T-helper 2 cell treated with Interferon-gamma antibody and Interleukin-4, amounts not matched to agents 5 μg/mL and 100 μg/mL, for 36 hours (primary cell): Measurements from ENCODE around the gene CRISP3.

Source experiments
- DNase-seq: peaks from one replicate; pipeline ENCODE4 v3.0.0; 2021; ENCODE audit warnings: low spot score
- H3K27ac Mint-ChIP-seq: one replicate; pipeline ENCODE4 v1.8.0; 2021; ENCODE audit warnings: mild to moderate bottlenecking, mixed read lengths
- H3K27me3 Mint-ChIP-seq: one replicate; pipeline ENCODE4 v1.8.0; 2021; ENCODE audit warnings: low read depth, mixed read lengths
- H3K36me3 Mint-ChIP-seq: one replicate; pipeline ENCODE4 v1.8.0; 2021; ENCODE audit warnings: low read depth, mixed read lengths
- H3K4me1 Mint-ChIP-seq: one replicate; pipeline ENCODE4 v1.8.0; 2021; ENCODE audit warnings: low read depth, mixed read lengths
- H3K4me3 Mint-ChIP-seq: one replicate; pipeline ENCODE4 v1.8.0; 2022; ENCODE audit warnings: mild to moderate bottlenecking, moderate library complexity, mixed read lengths
- H3K9me3 Mint-ChIP-seq: one replicate; pipeline ENCODE4 v1.8.0; 2021; ENCODE audit warnings: mixed read lengths

Gene CRISP3, protein sequence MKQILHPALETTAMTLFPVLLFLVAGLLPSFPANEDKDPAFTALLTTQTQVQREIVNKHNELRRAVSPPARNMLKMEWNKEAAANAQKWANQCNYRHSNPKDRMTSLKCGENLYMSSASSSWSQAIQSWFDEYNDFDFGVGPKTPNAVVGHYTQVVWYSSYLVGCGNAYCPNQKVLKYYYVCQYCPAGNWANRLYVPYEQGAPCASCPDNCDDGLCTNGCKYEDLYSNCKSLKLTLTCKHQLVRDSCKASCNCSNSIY

DNA sequence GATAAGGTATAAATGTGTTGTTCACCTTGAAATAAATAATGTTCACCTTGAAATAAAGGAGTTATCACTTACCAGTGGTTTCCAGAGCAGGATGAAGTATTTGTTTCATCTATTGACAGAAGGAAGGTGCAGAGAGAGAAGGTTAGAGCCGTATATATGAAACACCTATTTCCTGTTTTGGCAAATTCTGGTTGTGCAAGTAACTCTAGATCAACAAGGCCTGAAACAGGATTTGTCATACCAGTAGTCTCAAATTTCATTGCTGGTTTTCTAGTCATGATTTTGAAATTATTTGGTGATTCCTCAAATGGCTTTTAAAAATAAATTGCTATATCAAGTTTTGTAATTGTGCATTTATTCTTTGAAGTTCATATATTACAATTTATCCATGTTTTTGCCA lies at the start of gene CRISP3:
TSS of gene CRISP3 (minus strand) at position 130 of the 400 bp plus-strand sequence. CDS start at position 109, 21 bp downstream.
- Mint-ChIP-seq H3K4me3 (no peak within 1 kb of the TSS), H3K9me3 (no peaks in the 10 kb centered on the region), H3K36me3 (no peaks in the 10 kb centered on the region), H3K27me3 (no peaks in the 10 kb centered on the region), H3K27ac (no peak within 1 kb of the TSS), H3K4me1 (no peaks in the 10 kb centered on the region)
- DNase-seq = no peak

DNA sequence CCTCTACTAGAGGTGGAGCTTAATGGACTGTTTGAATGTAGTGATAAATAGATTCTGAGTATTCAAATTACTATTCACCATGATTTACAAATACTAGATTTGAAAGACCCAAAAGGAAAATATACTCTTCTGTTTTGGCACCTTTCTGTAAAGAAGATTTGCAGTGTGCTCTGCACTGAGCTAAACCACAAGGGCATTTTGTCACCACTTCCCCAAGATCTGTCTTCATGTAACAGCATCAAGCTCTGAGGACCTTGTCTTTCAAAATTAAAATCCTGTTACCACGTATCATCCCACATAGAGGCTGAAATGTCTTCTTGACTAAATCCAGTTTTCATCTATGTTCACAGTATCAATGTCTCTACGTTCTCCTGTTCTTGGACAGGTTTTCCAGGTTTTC lies 46.2 kb upstream of the CRISP3 start:
- no peak overlapping the region for H3K27ac Mint-ChIP-seq
- no peak overlapping the region for H3K4me3 Mint-ChIP-seq
- no peaks in the 10 kb centered on the region for H3K4me1 Mint-ChIP-seq
- no peaks in the 10 kb centered on the region for H3K9me3 Mint-ChIP-seq
- no peaks in the 10 kb centered on the region for H3K36me3 Mint-ChIP-seq
- DNase-seq = no peak
- no peaks in the 10 kb centered on the region for H3K27me3 Mint-ChIP-seq

DNA sequence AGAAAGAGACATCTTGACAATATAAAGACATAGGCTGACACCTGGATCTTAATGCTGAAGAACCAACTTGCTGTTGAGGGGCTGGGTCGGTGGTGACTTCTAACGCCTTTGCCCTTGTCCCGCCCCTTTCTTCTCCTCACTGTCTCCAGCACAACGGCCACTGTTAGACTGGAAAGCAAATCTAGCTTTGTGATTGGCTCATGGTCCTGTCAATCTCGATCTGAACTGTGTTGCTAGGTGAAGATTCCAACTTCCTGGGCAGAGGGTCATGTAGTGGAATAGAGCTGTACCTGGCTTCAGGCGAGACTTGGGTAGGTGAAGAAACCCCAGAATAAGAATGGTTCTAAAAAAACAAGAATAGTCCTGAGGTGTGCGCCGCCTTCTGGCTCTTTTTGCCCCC lies 43.0 kb upstream of the CRISP3 start, which contains the start of gene PGK2:
TSS of gene PGK2 (minus strand) at position 110 of the 400 bp plus-strand sequence. CDS start at position 12, 98 bp downstream.
- Mint-ChIP-seq H3K9me3 (no peaks in the 10 kb centered on the region), H3K27me3 (no peaks in the 10 kb centered on the region), H3K36me3 (no peaks in the 10 kb centered on the region), H3K4me3 (no peak within 1 kb of the TSS), H3K27ac (no peak within 1 kb of the TSS), H3K4me1 (no peaks in the 10 kb centered on the region)
- DNase-seq = no peak

DNA sequence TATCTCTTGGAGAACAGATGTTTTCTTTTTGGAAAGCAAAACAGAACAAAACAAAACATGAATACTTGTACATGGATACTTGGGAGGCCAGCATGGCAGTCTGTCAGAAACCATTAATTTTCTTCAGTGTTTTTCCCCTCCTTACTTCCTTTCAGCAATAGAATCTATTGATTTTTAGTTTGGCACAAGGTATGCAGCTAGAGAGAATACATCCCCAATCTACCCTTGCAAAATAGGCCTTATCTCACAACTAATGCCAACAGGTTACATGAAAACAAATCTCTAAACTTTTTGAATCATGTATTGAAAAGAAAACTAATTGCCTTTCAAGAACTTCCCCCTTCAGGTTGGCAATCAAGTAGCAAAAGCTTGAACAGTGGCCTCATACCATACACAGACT lies 40.1 kb upstream of the CRISP3 start:
- Mint-ChIP-seq H3K9me3 (no peaks in the 10 kb centered on the region), H3K4me1 (no peaks in the 10 kb centered on the region), H3K27me3 (no peaks in the 10 kb centered on the region), H3K27ac (no peak overlapping the region), H3K36me3 (no peaks in the 10 kb centered on the region), H3K4me3 (no peak overlapping the region)
- no peak for DNase-seq

DNA sequence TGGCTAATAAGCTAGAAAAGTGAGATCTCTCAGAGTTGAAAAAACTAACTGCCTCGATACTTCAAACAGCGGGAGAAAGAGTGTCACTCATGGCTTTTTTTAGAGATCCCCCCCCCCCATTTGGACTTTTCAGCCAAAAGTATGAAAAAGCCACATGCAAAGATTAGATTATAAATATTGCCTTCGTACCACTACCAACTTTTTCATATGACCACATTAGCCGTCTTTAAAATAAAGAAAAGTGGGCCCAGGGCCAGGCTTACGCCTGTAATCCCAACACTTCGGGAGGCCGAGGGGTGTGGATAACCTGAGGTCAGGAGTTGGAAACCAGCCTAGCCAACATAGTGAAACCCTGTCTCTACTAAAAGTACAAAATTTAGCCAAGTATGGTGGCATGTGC lies 38.5 kb upstream of the CRISP3 start:
- no peak for DNase-seq
- H3K36me3 Mint-ChIP-seq = no peaks in the 10 kb centered on the region
- H3K27me3 Mint-ChIP-seq = no peaks in the 10 kb centered on the region
- no peak overlapping the region for H3K4me3 Mint-ChIP-seq
- H3K27ac Mint-ChIP-seq = no peak overlapping the region
- no peaks in the 10 kb centered on the region for H3K4me1 Mint-ChIP-seq
- no peaks in the 10 kb centered on the region for H3K9me3 Mint-ChIP-seq

DNA sequence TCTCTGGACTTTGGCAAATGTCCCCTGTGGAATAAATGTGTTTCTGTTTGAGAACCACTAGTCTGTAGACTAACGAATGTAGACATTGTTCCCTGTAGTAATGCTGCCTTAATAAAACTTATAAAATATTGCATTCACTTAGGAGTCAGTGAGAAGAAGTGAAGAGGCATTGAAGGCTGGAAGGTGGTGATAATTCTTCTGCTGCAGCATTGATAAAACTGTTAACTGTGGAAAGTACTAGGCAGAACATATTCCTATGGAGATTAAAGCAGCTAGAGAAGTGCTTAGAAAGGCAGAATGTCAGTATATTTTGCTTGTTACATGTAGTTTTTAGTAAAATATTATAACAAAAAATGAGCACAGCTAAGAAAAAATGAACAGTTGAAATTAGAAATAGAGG lies 38.1 kb upstream of the CRISP3 start:
- Mint-ChIP-seq H3K4me3 (no peak overlapping the region), H3K36me3 (no peaks in the 10 kb centered on the region), H3K27ac (no peak overlapping the region), H3K4me1 (no peaks in the 10 kb centered on the region), H3K9me3 (no peaks in the 10 kb centered on the region), H3K27me3 (no peaks in the 10 kb centered on the region)
- no peak for DNase-seq

DNA sequence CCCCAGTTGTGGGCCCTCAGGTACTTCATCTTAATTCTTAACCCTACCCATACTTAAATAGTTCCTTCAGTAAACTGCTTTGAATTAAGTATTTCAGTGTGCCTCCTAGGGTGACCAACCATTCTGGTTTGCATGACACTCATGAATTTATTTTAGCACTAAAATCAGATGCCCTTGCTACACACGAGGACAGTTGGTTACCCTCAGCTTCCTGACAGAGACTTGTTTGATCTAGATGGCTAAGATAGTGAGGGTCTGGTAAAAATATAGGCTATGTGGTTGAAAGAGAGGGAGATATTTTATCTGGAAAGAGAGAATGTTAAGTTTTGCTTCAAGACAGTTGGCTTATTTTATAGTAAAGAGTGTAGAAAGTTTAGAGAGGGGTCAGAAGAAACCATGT lies 32.3 kb upstream of the CRISP3 start:
- no peak for DNase-seq
- Mint-ChIP-seq H3K9me3 (no peaks in the 10 kb centered on the region), H3K4me1 (no peaks in the 10 kb centered on the region), H3K4me3 (no peak overlapping the region), H3K27me3 (no peaks in the 10 kb centered on the region), H3K27ac (no peak overlapping the region), H3K36me3 (no peaks in the 10 kb centered on the region)

DNA sequence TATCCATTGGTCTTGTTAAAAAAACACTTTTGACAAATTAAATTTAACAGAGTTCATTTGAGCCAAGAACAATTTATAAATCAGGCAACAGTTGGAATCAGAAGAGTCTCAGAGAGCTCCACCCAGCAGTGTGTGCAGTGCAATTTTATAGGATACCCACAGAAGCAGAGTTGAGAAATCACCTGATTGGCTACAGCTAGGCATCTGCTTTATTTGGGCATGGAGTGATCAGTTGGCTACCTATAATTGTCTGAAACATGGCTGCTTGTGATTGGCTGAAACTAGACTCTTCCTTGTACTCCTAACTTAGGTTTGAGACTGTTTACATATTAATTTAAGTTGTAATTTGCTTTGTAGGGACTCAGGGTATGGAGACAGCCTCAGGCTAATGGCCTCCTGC lies 30.9 kb upstream of the CRISP3 start:
- Mint-ChIP-seq H3K27me3 (no peaks in the 10 kb centered on the region), H3K9me3 (peaks cover 4% of the 10 kb centered on the region), H3K27ac (no peak overlapping the region), H3K36me3 (no peaks in the 10 kb centered on the region), H3K4me3 (no peak overlapping the region), H3K4me1 (no peaks in the 10 kb centered on the region)
- DNase-seq = no peak

DNA sequence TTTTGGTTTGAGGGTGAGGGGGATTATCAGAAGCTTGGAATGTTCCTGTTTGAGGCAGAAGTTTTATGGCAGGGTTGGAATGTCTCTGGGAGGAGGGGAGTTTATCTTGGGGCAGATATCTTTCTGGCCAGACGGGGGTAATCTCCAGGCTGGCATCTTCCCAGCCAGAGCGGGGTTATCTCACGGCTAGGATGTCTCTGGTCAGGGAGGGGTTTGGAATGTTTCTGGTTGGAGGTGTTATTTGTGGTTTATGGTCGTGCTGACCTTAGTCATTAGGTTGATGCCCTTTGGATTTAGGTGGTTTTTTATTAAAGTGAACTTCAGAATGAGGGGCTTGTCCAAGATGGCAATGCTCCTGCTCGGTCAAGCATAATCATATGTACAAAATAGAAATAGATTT lies 28.1 kb upstream of the CRISP3 start:
- Mint-ChIP-seq H3K27ac (no peak overlapping the region), H3K4me3 (no peak overlapping the region), H3K36me3 (no peaks in the 10 kb centered on the region), H3K27me3 (no peaks in the 10 kb centered on the region), H3K4me1 (no peaks in the 10 kb centered on the region), H3K9me3 (peaks cover 4% of the 10 kb centered on the region)
- no peak for DNase-seq

DNA sequence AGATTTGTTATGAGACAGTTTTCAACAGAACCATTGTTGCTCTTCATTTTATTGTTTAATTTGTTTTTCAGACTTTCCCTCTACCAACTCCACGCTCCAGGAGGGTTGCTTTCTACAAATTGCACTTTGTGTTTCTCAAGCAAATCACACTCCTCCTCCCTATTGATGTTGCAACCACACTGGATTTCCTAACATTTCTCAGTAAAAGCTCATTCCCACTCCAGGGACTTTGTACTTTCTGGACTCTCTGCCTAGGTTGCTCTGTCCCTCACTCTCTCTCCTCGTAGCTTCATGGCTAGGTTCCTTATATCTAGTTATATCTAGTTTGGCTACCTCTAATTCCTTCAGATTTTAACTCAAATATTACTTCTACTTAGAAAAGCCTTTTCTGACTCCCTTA lies 22.6 kb upstream of the CRISP3 start:
- no peak for DNase-seq

DNA sequence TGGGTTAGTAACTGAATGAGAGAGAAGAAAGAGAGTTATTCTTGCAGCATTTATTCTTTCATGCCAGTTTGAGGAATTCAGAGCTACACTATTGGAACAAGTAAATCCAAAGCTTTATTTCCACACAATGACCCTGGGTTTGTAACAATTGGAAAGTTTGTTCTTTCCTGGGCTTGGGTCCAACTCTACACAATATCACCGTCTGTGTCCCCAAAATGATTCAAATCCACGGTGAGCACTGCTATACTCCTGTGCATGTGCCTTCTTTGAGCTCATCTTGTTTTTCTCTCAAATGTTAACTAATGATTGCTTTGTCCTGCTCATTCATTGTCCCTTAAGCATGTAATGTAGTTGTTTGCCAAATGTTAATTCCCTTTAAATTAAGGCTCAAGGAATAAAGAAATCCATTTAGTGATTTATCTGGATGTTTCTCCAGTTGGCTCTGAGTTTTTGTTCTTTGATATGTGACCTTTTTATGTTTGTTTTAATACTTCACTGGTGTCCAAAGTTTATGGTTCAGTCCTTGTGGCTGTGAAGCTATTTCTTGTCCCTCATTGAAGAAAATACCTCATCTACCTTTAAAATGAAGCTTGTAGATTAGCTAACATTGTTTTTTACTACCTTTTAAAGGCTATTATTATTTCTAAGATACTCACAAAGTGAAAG lies 20.5 kb upstream of the CRISP3 start:
- H3K4me1 Mint-ChIP-seq = no peaks in the 10 kb centered on the region
- DNase-seq = no peak
- H3K36me3 Mint-ChIP-seq = no peaks in the 10 kb centered on the region
- H3K9me3 Mint-ChIP-seq = no peaks in the 10 kb centered on the region
- no peak overlapping the region for H3K27ac Mint-ChIP-seq
- no peak overlapping the region for H3K4me3 Mint-ChIP-seq
- H3K27me3 Mint-ChIP-seq = no peaks in the 10 kb centered on the region

More for the DNA sequence above, 22.6 kb upstream of the CRISP3 start:
- Mint-ChIP-seq H3K4me3 (no peak overlapping the region), H3K36me3 (no peaks in the 10 kb centered on the region), H3K9me3 (peaks cover 4% of the 10 kb centered on the region), H3K27me3 (no peaks in the 10 kb centered on the region), H3K27ac (no peak overlapping the region), H3K4me1 (no peaks in the 10 kb centered on the region)

DNA sequence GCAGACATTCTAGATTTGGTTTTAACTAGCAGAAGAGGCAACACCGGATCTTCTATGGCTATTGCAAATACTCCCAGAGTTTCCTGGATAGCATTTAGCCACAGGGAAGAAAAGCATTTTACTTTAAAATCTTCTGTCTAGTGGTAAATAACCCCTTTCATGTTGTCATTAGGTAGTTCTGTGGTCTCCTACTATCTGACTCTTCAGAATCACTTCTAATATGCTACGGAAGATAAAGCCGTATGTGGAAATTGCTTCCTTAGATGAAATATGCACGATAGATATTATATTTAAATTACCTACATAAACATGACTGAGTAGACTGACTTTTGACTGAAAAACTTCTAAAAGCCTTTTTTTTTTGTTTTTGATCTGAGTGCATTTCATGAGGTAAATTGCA lies 759 bp downstream of the CRISP3 start:
- no peaks in the 10 kb centered on the region for H3K4me1 Mint-ChIP-seq
- no peaks in the 10 kb centered on the region for H3K36me3 Mint-ChIP-seq

DNA sequence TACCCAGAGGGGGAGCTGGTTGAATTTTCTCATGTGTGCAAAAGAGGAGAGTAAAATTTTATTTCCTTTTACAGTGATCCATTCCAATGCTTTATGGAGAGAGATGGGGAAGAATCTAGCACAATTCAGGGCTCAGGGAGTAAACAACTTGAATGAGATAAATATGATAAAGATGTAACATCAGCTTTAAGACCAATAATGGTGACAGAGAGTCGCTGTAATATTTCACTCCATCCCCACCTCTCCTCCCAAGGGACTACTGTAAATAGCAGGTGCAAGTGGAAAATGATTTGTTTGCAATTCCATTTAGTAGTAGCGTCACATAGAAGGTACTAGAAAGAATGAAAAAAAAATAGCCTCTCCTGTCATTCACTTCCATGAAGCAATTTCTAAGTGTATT lies 4.8 kb downstream of the CRISP3 start:
- Mint-ChIP-seq H3K9me3 (no peaks in the 10 kb centered on the region), H3K36me3 (no peaks in the 10 kb centered on the region), H3K4me1 (no peaks in the 10 kb centered on the region), H3K4me3 (no peak overlapping the region), H3K27ac (no peak overlapping the region), H3K27me3 (no peaks in the 10 kb centered on the region)
- no peak for DNase-seq

More for the DNA sequence above, 759 bp downstream of the CRISP3 start:
- no peak for DNase-seq
- H3K9me3 Mint-ChIP-seq = no peaks in the 10 kb centered on the region
- H3K27me3 Mint-ChIP-seq = no peaks in the 10 kb centered on the region
- no peak overlapping the region for H3K4me3 Mint-ChIP-seq
- H3K27ac Mint-ChIP-seq = no peak overlapping the region

DNA sequence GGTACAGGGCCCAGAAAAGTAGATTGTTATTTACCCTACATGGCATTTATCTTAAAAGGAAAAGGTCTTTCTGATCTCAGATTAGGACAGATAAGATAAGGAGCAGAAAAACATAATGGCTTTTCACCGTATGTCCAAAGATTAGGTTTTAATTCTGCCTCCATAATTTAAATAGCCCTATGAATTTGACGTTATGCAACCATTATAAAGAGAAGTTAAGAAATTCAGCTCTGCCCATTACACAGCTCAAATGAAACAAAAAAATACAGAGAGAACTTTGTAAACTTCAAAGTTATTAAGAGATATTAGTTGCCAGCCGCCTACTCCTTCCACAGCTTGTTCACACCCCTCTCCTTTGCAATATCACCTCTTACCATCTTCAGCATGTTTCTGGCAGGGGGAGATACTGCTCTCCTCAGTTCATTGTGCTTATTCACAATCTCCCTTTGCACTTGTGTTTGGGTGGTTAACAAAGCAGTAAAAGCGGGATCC lies 8.1 kb downstream of the CRISP3 start:
- H3K36me3 Mint-ChIP-seq = no peaks in the 10 kb centered on the region
- DNase-seq = no peak
- no peaks in the 10 kb centered on the region for H3K4me1 Mint-ChIP-seq
- H3K27ac Mint-ChIP-seq = no peak overlapping the region
- H3K9me3 Mint-ChIP-seq = no peaks in the 10 kb centered on the region
- no peaks in the 10 kb centered on the region for H3K27me3 Mint-ChIP-seq
- no peak overlapping the region for H3K4me3 Mint-ChIP-seq
